Glutamatergic neuron (in vitro differentiated cells): ENCODE measurements around the gene CEACAM18. TPM values are rescaled to one million over a fixed set of nuclear protein-coding genes. Genes with fewer than 3 reads are reported as not detected.

Experiments used
- DNase-seq: peaks from one replicate; pipeline ENCODE4 v3.0.0; 2022
- H3K27ac Mint-ChIP-seq: one replicate; pipeline ENCODE4 v1.8.0; 2020; ENCODE audit warnings: mild to moderate bottlenecking, mixed read lengths, inconsistent platforms; ENCODE audit not compliant: unreplicated experiment
- H3K27me3 Mint-ChIP-seq: one replicate; pipeline ENCODE4 v1.8.0; 2020; ENCODE audit warnings: mild to moderate bottlenecking, moderate library complexity, mixed read lengths, inconsistent platforms; ENCODE audit not compliant: unreplicated experiment
- H3K36me3 Mint-ChIP-seq: one replicate; pipeline ENCODE4 v1.8.0; 2020; ENCODE audit warnings: mild to moderate bottlenecking, mixed read lengths, inconsistent platforms; ENCODE audit not compliant: unreplicated experiment
- H3K4me1 Mint-ChIP-seq: one replicate; pipeline ENCODE4 v1.8.0; 2020; ENCODE audit warnings: mild to moderate bottlenecking, low read depth, mixed read lengths, inconsistent platforms; ENCODE audit not compliant: unreplicated experiment
- H3K4me3 Mint-ChIP-seq: one replicate; pipeline ENCODE4 v1.8.0; 2020; ENCODE audit warnings: mild to moderate bottlenecking, mixed read lengths, inconsistent platforms; ENCODE audit not compliant: unreplicated experiment
- H3K9me3 Mint-ChIP-seq: one replicate; pipeline ENCODE4 v1.8.0; 2020; ENCODE audit warnings: mild to moderate bottlenecking, moderate library complexity, mixed read lengths, inconsistent platforms; ENCODE audit not compliant: unreplicated experiment
- total RNA-seq: library from RNA; stranded (reverse); fragmentation: NEBNext Ultra II Directional; extraction: Animal tissue kit (Norgen Biotek cat#: 25700); gene quantifications from one replicate; pipeline ENCODE4 v1.2.1, GENCODE V29; 2021; ENCODE audit not compliant: unreplicated experiment
- TF ChIP-seq, protein P1 (sequence below): fragments of 200-600 bp; sonication (generic); IDR thresholded peaks from one replicate; pipeline ENCODE4 v1.5.0; 2021; ENCODE audit not compliant: partially characterized antibody, unreplicated experiment

CEACAM18 gene
- total RNA-seq, 1 donor from 2014 or later: not detected

DNA sequence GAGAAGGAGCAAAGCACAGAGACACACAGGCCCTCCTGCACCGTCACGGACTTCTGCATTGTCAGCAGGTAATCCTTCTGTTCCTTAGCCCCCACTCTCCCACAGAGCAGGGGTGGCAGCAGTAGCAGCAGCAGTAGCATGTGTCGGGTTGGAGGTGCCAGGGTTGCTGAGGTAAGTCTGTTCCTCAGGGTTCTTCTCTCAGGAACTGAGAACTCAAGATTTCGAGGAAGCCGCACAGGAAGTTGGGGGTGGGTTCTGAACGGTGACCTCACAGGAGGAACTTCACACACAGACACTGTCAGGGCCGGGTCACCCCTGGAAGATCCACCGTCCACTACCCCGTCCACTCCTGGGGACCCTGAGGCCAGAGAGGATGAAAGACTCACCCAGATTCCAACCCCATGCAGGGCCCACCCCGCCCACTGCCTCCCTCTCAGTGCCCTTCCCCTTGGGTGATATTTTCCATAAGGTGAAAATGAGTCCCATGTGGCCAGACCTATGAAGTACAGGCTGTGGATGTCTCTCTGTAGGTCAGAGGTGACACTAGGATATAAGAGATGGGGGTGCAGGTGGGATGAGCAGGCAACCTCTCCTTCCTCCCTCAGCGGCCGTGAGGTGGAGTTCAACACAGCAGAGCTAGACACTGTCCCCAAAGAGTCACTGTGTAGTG, 23.4 kb downstream of the CEACAM18 start, which contains the start of gene SIGLEC12:
Gene SIGLEC12 (minus strand): TSS at position 207 of the 670 bp plus-strand sequence. CDS start 67 bp downstream, at position 140.
- H3K36me3 Mint-ChIP-seq: no peaks in the 10 kb centered on the region
- no peak within 1 kb of the TSS for H3K27ac Mint-ChIP-seq
- no peaks in the 10 kb centered on the region for H3K4me1 Mint-ChIP-seq
- DNase-seq: no peak
- H3K9me3 Mint-ChIP-seq: peaks cover 1% of the 10 kb centered on the region
- peaks cover 5% of the 10 kb centered on the region for H3K27me3 Mint-ChIP-seq
- TF ChIP-seq, protein P1, sequence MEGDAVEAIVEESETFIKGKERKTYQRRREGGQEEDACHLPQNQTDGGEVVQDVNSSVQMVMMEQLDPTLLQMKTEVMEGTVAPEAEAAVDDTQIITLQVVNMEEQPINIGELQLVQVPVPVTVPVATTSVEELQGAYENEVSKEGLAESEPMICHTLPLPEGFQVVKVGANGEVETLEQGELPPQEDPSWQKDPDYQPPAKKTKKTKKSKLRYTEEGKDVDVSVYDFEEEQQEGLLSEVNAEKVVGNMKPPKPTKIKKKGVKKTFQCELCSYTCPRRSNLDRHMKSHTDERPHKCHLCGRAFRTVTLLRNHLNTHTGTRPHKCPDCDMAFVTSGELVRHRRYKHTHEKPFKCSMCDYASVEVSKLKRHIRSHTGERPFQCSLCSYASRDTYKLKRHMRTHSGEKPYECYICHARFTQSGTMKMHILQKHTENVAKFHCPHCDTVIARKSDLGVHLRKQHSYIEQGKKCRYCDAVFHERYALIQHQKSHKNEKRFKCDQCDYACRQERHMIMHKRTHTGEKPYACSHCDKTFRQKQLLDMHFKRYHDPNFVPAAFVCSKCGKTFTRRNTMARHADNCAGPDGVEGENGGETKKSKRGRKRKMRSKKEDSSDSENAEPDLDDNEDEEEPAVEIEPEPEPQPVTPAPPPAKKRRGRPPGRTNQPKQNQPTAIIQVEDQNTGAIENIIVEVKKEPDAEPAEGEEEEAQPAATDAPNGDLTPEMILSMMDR: no peak
- no peak within 1 kb of the TSS for H3K4me3 Mint-ChIP-seq

- TF ChIP-seq, protein P1: no peak
- H3K36me3 Mint-ChIP-seq: no peaks in the 10 kb centered on the region
- peaks cover 4% of the 10 kb centered on the region for H3K9me3 Mint-ChIP-seq
- H3K27ac Mint-ChIP-seq: no peak overlapping the region
- H3K4me1 Mint-ChIP-seq: no peaks in the 10 kb centered on the region
- no peak for DNase-seq
- H3K27me3 Mint-ChIP-seq: peaks cover 4% of the 10 kb centered on the region
- no peak overlapping the region for H3K4me3 Mint-ChIP-seq
These were observed 25.0 kb downstream of the CEACAM18 start for GRCh38 chr19:51503286-51503817.

DNA sequence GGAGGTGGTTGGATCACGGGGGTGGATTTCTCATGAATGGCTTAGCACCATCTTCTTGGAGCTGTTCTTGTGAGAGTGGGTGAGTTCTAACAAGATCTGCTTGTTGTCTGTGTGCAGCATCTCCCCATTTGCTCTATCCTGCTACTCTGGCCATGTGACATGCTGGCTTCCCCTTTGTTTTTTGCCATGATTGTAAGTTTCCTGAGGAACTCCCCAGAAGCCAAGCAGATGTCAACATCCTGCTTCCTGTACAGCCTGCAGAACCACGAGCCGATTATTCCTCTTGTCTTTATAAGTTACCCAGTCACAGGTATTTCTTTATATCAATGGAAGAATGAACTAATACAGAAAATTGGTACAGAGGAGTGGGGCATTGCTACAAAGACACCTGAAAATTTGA, 25.6 kb downstream of the CEACAM18 start:
- H3K27ac Mint-ChIP-seq: no peak overlapping the region
- H3K4me1 Mint-ChIP-seq: no peaks in the 10 kb centered on the region
- TF ChIP-seq, protein P1: no peak
- peaks cover 4% of the 10 kb centered on the region for H3K9me3 Mint-ChIP-seq
- no peaks in the 10 kb centered on the region for H3K36me3 Mint-ChIP-seq
- no peak for DNase-seq
- H3K4me3 Mint-ChIP-seq: no peak overlapping the region
- H3K27me3 Mint-ChIP-seq: peaks cover 6% of the 10 kb centered on the region

- TF ChIP-seq, protein P1: no peak
- Mint-ChIP-seq H3K9me3 (peaks cover 4% of the 10 kb centered on the region), H3K27me3 (peaks cover 4% of the 10 kb centered on the region), H3K4me1 (no peaks in the 10 kb centered on the region), H3K36me3 (no peaks in the 10 kb centered on the region), H3K27ac (no peak overlapping the region), H3K4me3 (no peak overlapping the region)
- no peak for DNase-seq
These were observed 27.6 kb downstream of the CEACAM18 start for GRCh38 chr19:51505904-51506303.

DNA sequence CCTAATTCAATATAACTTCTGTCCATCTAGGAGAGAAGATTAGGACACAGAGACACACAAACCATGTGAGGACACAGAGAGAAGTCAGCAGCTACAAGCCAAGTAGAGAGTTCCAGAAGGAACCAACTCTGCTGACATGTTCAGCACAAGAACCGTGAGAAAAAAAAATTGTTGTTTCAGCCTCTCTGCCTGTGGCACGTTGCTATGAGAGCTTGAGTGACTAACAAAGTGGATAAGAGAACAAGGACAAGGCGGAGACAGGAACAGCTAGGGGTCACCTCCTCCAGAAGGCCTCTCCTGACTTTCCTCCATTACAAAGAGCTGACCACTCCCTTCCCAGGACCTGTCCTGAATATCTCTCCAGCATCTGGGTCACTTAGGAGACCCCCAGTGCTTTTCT, 28.9 kb downstream of the CEACAM18 start:
- DNase-seq: no peak
- Mint-ChIP-seq H3K4me3 (no peak overlapping the region), H3K9me3 (peaks cover 4% of the 10 kb centered on the region), H3K27me3 (peaks cover 4% of the 10 kb centered on the region), H3K27ac (no peak overlapping the region), H3K4me1 (no peaks in the 10 kb centered on the region), H3K36me3 (no peaks in the 10 kb centered on the region)
- TF ChIP-seq, protein P1: no peak
